ENCODE measurements around the gene BNC2.

BNC2 gene

GRCh38 chr9:16623989-16624743 is 246.3 kb downstream of the BNC2 start:
- FAIRE-seq = no peak

DNA sequence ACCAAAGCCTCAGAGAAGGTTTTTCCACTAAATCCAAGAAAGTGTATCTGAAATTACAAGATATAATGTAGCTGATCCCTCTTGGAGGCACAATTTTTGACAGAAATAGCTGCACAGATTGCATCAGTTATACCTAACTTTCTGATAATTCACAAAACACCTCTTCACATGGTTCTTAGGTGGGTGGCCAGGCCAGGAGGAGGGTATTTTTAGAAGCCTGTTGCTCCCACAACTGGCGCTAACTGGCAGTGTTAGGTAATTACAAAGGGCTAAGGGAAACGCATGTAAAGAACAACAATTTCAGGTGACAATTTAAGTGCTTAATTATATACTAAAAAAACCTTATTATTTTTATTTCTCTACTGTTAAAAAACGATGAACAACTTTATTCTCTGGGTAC is 247.9 kb downstream of the BNC2 start:
- no peak for FAIRE-seq

GRCh38 chr9:16619914-16620520 is 250.5 kb downstream of the BNC2 start:
- FAIRE-seq = no peak

- peak; percentile 68 for FAIRE-seq
Measured at GRCh38 chr9:16619402-16619801, 251.1 kb downstream of the BNC2 start.

- FAIRE-seq = no peak
Measured at GRCh38 chr9:16618524-16618923, 251.9 kb downstream of the BNC2 start.

DNA sequence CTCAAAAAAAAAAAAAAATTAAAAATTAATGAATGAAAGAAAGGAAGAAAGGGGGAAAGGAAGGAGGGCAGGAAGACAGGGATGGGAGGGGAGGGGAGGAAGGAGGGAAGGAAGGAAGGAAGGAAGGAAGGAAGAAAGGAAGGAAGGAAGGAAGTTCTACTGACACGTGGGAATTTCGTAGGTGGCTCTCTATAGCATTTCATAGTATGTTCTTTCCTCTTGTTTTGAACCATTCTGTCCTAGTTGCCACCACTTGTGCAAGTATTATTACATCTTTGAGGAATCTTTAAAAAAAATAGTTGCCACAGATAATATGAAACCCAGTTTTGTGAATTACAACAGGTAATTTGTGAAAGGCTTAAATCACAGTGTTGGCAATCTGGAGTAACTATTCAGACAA is 253.8 kb downstream of the BNC2 start:
- FAIRE-seq = no peak

GRCh38 chr9:16615451-16615850 is 255.0 kb downstream of the BNC2 start:
- no peak for FAIRE-seq

DNA sequence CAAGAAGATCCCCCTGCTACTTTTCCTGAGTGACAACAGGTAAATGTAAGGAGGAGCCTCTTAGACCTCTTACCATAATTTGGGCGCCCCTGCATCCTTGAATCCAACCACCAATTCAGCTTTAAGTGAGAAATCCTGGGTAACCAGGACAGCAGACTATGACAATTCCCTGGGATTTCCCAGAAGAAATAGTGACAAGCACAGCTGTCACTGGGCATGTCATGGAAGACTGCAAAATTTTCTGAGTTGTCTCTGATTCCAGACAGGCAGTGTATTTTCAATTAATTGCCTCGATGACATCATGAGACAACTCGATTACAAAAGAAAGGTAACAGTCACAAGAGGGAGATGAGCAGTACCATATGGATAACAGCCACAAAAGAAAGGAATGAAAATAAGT is 256.9 kb downstream of the BNC2 start:
- no peak for FAIRE-seq

DNA sequence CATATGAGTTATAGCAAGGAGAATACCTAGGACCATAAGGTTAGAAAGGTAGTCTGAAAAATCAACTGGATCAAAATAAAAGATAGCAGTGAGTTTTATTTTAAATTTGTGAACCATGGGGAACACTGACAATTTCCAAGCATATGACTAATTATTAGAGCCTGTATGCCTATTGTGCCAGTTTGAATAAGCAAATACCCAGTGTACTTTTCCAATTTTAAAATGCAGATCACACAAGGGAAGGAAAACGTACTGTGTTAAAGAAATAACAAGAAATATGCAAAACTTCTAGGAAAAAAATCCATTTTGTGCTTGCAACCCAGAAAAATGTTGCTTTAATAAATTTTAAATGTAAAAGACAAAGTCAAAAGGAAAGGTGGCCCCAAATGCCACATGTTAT is 257.4 kb downstream of the BNC2 start:
- FAIRE-seq = no peak

DNA sequence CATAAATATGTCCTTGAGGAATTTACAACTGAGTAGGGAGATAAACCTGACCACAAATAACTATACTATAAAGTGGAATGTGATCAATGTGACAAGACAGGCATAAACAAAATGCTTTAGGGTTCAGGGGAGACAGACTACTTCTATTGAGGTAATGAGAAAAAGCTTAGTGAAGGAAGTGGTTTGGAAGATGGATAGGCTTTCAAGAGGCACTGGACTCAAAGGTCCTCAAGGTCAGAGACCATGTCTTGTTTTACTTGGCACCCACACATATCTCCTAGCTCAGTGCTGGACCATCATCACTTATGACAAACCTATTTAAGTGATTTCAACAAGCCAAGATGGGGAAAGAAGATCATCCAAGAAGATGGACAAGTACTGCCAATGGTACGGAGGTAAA is 257.8 kb downstream of the BNC2 start:
- no peak for FAIRE-seq

DNA sequence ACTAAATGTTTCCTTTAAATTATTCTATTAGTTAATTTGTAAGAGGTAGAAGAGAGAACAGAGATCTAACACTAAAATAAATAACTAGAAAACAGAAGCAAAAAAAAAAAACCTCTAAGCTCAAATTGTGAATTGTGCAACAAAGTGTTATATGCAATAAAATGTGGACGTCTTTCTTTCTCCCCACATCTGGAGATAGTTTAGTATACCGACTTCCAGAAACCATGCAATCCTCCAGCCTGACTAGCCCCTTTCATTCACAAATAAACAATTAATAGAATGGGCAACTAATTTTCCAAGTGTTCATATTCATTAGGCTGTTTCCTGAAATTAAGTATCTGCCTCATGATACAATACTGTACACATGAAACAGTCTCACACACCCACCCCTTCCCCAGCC is 258.5 kb downstream of the BNC2 start:
- FAIRE-seq = no peak

- FAIRE-seq = no peak
Measured at GRCh38 chr9:16611001-16611400, 259.5 kb downstream of the BNC2 start.

DNA sequence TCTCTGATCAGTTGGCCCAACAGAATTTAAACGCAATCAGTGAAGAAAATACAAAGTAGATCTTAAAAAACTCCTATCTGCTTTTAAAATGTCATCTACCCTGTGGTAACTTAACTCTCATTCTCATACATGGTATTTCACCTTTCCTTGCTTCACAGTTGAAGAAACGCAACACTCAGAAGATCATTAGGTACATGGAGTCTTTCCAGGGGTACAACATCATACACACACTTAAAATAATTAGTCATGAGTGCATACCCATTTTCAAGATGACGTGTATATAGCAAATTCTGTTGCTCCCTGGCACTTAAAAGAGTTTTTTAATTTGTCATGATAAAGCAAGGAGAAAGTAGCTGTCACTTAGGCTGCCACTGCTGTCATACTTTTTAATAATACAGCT is 259.9 kb downstream of the BNC2 start:
- no peak for FAIRE-seq

DNA sequence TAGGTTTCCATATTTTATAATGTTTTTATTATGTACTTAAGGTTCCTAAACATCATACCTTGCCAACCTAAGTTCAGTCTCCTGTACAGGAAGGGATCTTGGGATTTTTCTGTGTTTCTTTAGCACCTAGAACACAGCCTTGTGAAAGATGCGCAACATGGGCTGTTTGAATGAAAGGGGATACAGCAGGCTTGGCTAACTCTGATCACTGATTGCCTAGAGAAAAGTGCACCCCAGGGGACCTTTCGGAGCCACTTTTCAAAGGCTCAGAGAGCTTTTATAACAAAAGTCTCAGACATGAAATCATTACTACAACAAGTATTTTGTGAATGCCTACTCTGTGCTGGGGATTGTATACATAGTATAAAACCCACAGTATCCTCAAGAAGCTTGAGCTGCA is 261.6 kb downstream of the BNC2 start:
- no peak for FAIRE-seq

DNA sequence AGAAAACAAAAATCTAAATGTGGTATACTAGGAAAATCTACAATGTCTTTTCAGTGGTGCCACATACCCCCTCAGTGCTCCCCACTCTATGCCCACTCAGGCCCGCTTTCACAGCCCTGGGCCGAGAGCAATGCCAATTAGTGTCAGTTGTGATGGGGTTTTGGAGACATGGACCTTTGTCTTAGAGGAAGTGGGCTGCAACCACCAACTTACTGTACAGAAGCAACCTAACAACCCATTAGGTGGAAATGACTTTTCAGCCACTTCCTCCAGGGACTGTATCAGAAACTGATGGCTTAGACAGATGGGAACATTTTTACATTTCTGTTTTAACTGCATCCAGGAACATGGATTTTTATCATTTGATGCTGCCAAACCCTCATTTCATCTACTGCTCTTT is 268.0 kb downstream of the BNC2 start:
- FAIRE-seq = no peak

DNA sequence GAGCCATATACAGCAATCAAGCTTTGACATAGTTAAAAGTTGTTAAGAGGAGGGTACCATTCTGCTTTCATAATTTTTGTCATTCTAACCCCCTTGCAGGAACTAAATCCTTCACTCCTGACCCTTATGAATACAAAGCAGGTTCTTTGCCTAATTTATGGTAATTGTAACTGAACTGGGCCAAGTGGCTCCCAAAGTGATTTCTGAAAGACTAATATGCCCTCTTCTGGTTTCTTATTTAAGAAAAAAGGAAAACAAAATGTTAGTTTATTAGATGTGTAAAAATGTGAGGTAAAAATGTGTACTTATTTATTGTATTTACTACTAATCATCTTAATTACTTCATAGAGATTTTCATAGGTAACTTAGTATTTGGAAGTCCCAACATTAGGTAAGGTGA is 268.5 kb downstream of the BNC2 start:
- FAIRE-seq = no peak

DNA sequence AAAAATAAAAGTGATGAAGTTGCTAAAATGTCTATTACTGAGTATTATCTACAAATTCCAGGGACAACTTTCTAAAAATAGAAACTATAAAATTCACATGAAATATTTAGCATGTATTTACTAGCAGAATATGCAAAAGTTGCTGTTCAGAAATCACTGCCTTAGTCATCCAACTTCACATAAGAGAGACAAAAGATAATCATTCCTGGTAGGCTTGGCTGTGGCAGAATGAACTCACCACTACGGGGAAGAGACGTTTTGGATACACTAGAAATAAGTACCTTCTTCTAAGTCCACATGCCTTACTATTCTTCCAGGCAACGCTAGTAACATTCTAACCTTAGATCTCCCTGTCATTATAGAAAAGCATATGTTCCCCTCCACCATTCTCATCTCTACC is 272.2 kb downstream of the BNC2 start:
- no peak for FAIRE-seq

- no peak for FAIRE-seq
Measured at GRCh38 chr9:16597136-16597535, 273.3 kb downstream of the BNC2 start.

DNA sequence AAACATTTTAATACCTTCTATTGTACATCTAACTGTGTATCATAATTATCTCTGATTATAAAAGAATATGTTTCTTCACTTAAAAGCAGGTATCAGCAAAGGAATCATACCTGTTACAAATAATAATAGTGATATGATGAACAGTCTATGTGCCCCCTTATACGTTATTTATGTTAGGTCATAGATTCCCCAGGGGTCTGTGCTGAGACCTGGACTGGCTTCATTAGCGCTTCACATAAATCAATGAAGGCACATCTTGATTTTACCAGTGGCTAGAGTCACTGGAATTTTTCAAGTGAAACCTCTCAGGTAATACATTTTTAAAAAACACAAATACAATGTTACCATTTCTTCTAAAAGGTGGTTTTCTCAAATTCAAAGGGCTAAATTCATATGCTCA is 275.2 kb downstream of the BNC2 start:
- FAIRE-seq = no peak

DNA sequence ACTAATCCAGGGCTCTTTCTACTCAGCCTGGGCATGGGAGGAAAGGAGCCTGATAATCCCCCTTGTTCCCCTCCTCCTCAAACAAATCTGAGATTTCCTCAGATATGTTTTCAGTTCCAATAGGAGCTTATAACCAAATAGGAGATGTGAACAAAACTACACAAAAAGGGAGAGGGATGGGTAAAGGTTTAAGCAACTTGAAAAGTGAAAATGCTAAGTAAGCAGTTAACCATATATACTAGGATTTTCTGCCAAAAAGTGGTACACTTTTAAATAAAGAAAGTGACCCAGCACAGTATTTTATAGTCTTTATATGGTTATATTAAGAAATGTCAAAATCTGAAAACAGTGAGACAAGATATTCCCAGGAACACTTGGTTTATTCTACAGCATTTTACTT is 275.7 kb downstream of the BNC2 start:
- FAIRE-seq = no peak

DNA sequence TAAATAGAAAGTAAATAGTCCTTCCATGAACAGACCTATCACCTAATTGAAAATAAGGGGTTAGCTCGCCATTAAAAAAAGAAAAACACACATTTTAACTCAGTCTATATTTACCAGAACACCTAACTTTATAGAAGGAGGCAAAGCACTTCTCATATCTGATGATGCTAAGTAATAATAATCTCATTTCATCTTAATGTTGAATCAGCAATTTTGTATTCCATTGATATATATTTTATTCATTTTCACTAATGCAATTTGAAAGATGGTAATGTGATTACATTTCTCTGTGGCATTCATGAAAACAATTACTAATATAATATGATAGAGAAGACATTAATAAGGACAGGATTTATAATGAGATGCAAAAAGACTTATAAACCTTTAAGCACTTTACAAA is 276.7 kb downstream of the BNC2 start:
- no peak for FAIRE-seq

DNA sequence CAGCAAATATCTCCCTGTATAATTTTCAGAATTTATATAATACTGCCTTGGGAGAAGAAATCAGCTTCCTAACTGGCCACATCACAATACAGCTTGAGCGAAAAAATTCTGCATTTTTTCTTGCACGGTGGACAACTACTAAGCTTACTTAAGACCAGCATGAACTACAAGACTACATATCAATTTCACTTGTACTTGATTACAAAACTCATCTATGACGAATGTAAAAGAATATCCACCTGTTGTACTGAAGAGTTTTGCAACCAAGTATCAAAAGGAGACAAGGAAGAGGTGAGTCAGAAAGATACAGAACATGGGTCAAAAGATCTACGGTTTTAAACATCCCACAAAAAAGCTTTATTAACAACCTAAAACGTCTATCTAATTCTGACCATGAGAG is 279.4 kb downstream of the BNC2 start:
- no peak for FAIRE-seq

- no peak for FAIRE-seq
Measured at GRCh38 chr9:16585591-16585990, 284.9 kb downstream of the BNC2 start.

GRCh38 chr9:16579872-16580432 is 290.5 kb downstream of the BNC2 start:
- no peak for FAIRE-seq

DNA sequence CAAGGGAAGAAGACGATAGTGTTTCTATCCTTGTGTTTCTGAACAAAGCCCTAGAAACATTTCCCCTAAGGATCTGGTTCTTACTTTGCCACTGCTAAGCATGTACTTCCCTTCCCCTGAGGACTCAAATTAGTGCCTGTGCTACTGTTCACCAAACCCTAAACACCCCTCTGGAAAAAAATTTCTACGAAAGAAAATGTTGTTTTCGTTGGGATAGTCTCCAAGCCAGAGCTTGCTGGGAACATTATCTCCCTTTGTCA is 294.6 kb downstream of the BNC2 start:
- no peak for FAIRE-seq

Data from TTC549 (cell line).